ENCODE measurements around the gene BCOR. TPM values are rescaled to one million over a fixed set of nuclear protein-coding genes. Genes with fewer than 3 reads are reported as not detected.
A peak's percentile ranks its signal among the peaks of the same experiment; 100 is the strongest.

BCOR gene
- total RNA-seq, 1 donor from 2014 or later, result 33.2 TPM

DNA sequence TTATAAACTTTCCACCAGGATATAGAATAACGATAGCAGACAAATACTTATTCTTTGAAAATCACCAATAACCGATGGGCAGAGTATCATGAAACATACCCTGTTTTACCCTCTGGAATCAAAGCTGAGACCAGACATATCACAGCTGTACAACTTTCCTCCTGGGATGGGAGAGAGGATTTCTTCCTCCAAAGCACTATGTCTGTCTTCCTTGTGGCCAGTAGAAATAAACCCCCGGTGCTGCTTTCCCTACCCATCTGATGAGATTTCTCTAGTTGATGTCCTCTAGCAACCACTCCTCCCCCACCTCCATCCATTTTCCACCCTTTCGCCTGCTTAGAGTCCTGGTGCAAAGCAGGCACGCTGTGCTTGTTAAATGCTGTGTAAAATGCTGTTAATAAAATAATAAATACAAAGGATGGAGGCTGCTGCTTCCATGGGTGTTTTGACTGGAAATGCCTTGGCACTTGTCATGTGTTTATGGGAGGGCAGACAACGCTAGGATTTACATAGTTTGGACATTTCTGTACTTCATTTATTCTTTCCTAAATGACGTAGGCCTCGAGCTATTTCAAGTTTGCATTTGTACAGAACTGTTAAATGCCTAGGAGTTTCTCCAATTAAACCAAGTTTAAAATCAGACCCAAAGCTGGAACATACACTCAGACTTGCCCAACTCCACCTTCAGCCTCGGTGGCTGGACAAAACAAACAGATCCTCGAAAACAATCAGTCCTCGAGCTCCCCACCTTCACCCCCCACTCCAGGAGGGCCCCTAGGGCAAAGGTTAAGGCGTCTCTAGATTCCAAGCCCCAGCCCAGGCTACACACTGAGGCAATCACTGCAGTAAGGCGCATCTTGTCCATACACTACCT, 10.1 kb downstream of the BCOR start:
- TF ChIP-seq, protein P1, sequence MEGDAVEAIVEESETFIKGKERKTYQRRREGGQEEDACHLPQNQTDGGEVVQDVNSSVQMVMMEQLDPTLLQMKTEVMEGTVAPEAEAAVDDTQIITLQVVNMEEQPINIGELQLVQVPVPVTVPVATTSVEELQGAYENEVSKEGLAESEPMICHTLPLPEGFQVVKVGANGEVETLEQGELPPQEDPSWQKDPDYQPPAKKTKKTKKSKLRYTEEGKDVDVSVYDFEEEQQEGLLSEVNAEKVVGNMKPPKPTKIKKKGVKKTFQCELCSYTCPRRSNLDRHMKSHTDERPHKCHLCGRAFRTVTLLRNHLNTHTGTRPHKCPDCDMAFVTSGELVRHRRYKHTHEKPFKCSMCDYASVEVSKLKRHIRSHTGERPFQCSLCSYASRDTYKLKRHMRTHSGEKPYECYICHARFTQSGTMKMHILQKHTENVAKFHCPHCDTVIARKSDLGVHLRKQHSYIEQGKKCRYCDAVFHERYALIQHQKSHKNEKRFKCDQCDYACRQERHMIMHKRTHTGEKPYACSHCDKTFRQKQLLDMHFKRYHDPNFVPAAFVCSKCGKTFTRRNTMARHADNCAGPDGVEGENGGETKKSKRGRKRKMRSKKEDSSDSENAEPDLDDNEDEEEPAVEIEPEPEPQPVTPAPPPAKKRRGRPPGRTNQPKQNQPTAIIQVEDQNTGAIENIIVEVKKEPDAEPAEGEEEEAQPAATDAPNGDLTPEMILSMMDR (conservative IDR thresholded peaks at IDR 0.05), result no peak
- H3K27ac Mint-ChIP-seq (ENCODE audit: unreplicated experiment), result peak overlapping the region; percentile 35
- peaks cover 49% of the 10 kb centered on the region for H3K27me3 Mint-ChIP-seq (ENCODE audit: low read depth)
- H3K4me1 Mint-ChIP-seq, result peaks cover 71% of the 10 kb centered on the region
- peak overlapping the region; percentile 70 for H3K4me3 Mint-ChIP-seq
- DNase-seq (ENCODE audit: low read depth, low spot score), result no peak
- no peaks in the 10 kb centered on the region for H3K9me3 Mint-ChIP-seq
- H3K36me3 Mint-ChIP-seq (ENCODE audit: low read depth), result no peaks in the 10 kb centered on the region

DNA sequence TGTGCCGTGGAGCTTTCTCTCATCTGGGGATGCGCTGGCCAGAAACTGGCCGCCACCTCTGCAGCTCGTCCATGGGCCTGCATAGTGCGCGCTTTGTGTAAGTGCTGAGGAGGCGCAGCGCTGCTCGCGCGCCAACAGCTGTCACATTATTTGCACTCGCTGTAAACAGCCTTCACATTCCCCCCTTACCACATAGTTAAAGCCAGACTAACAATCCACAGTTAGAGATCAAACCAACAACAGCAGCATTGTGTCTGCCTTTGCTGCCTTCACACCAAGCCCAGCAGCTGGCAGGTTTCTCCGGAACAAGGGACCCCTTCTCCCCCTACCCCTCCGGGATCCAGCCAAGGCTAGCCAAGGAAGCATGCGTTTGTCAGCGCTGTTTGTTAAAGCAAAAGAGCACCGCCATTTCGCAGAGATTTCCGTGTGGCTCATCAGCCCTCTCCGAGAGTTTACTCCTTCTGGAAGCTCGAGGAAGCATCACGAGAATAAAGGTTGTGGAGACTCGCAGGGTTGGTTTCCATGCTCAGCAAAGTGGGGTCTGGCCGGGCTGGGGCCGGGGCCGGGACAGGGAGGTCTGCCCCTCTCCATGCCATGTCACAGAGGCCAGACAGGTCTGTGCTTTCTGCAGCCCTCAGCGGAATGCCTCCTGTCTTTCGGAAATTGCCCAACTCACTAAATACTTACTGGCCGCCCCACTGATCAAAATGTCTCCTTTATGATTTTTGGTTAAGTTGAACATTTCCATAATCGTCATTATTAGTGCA, 11.0 kb downstream of the BCOR start:
- TF ChIP-seq, protein P1 (conservative IDR thresholded peaks at IDR 0.05), result no peak
- Mint-ChIP-seq H3K4me3 (peak overlapping the region; percentile 70), H3K4me1 (peaks cover 73% of the 10 kb centered on the region), H3K27ac (ENCODE audit: unreplicated experiment) (no peak overlapping the region), H3K9me3 (no peaks in the 10 kb centered on the region), H3K36me3 (ENCODE audit: low read depth) (no peaks in the 10 kb centered on the region), H3K27me3 (ENCODE audit: low read depth) (peaks cover 44% of the 10 kb centered on the region)
- DNase-seq (ENCODE audit: low read depth, low spot score), result no peak

DNA sequence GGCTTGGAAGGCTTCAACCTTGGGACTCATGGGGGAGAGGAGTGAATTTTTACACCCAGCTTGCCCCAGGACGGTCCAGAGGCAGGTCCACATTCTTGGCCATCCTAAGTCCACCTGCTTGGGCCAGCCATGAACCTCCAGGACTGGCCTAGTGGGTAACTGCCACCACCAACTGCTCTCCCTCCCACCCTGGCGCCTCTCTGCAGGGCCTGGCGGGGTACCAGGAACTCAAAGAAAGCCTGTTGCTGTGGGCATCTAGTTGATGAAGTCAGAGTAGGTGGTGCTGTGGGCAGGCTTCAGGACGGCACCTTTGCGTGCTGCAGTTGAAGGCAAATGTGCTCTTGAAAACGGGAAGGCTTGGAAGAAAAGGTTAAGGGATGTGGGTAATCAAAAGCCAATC, 12.0 kb downstream of the BCOR start:
- H3K36me3 Mint-ChIP-seq (ENCODE audit: low read depth), result no peaks in the 10 kb centered on the region
- H3K4me1 Mint-ChIP-seq, result peaks cover 74% of the 10 kb centered on the region
- no peak overlapping the region for H3K27ac Mint-ChIP-seq (ENCODE audit: unreplicated experiment)
- H3K9me3 Mint-ChIP-seq, result no peaks in the 10 kb centered on the region
- H3K4me3 Mint-ChIP-seq, result no peak overlapping the region
- no peak for DNase-seq (ENCODE audit: low read depth, low spot score)
- TF ChIP-seq, protein P1 (conservative IDR thresholded peaks at IDR 0.05), result no peak
- peaks cover 36% of the 10 kb centered on the region for H3K27me3 Mint-ChIP-seq (ENCODE audit: low read depth)

DNA sequence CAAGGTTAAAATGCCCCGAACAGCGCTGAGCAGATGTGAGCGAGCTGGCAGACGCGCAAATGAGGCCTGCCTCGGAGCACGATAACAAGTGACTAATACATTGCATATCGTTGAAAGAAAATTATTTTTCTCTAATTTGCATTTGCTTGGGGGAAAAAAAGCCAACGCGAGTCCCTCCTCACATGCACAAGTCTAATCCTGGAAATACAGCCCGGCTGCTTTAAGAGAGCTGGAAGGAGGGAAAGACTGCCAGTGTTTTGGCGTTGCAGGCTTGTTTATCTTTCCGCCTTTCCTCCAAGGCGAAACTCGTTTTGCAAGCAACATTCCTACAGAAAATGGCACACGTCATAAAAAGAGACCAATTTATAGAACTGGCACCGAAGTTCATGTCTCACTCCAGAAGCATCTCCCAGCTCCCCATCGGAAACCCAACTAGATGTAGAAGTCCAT, 12.6 kb downstream of the BCOR start:
- Mint-ChIP-seq H3K27ac (ENCODE audit: unreplicated experiment) (no peak overlapping the region), H3K4me1 (peaks cover 77% of the 10 kb centered on the region), H3K4me3 (peak overlapping the region; percentile 59), H3K9me3 (no peaks in the 10 kb centered on the region), H3K27me3 (ENCODE audit: low read depth) (peaks cover 35% of the 10 kb centered on the region), H3K36me3 (ENCODE audit: low read depth) (no peaks in the 10 kb centered on the region)
- DNase-seq (ENCODE audit: low read depth, low spot score), result no peak
- TF ChIP-seq, protein P1 (conservative IDR thresholded peaks at IDR 0.05), result no peak

DNA sequence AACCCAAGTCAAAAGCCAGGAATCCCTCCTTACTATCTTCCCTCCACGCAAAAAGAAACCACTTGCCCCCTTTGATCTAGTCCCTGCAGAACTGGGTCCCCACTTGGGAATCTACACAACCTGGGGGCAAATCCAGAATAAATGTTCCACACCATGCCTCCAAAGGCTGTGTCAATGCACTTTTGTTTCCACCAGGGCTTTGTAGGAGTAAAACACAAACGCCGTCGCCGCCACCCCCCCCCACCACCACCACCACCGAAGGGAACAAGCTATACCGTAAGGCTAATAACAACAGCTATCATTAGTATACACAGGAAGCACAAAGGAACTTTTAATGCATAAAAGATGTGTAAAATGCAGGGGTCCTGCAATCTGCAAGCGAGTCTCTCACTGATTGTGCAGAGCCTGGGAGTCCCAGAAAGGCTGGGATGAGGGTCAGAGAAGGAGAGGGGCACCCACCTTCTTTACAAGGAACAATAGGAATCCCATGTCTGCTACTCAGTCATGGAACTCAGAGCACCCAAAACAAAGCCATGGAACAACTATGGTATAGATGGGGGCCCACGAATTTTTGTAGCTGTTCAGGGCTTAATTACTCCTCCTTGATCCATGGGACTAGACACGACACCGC, 13.2 kb downstream of the BCOR start:
- H3K36me3 Mint-ChIP-seq (ENCODE audit: low read depth), result no peaks in the 10 kb centered on the region
- TF ChIP-seq, protein P1 (conservative IDR thresholded peaks at IDR 0.05), result no peak
- peaks cover 34% of the 10 kb centered on the region for H3K27me3 Mint-ChIP-seq (ENCODE audit: low read depth)
- H3K9me3 Mint-ChIP-seq, result no peaks in the 10 kb centered on the region
- no peak overlapping the region for H3K27ac Mint-ChIP-seq (ENCODE audit: unreplicated experiment)
- no peak for DNase-seq (ENCODE audit: low read depth, low spot score)
- peaks cover 79% of the 10 kb centered on the region for H3K4me1 Mint-ChIP-seq
- peak overlapping the region; percentile 69 for H3K4me3 Mint-ChIP-seq

Measured in neural crest cell (in vitro differentiated cells).